Liver (tissue), 9 donors: ENCODE data around the gene UCN2. TPM values are rescaled to one million over a fixed set of nuclear protein-coding genes. Genes with fewer than 3 reads are reported as not detected.
A peak's percentile ranks its signal among the peaks of the same experiment; 100 is the strongest.

ENCODE experiments used
- DNase-seq: peaks from one replicate; pipeline ENCODE4 v3.0.0-alpha.2; 2017; ENCODE audit warnings: low spot score
- H3K27ac ChIP-seq, 2 donors: one replicate each; pipeline ENCODE4 v1.7.0; 2013; ENCODE audit warnings: inconsistent platforms in 2 of 2, low read length in 2 of 2, control low read depth in 1 of 2, low read depth in 1 of 2, mild to moderate bottlenecking in 1 of 2
- H3K27me3 ChIP-seq, 4 donors: one replicate each; pipeline versions ENCODE4 v1.6.1 to v1.7.0; 2013; ENCODE audit warnings: low read length in 3 of 4, inconsistent platforms in 1 of 4, mild to moderate bottlenecking in 1 of 4, moderate library complexity in 1 of 4; ENCODE audit not compliant: control insufficient read depth in 4 of 4, insufficient read depth in 4 of 4
- H3K36me3 ChIP-seq, 4 donors: one replicate each; pipeline versions ENCODE4 v1.6.1 to v1.7.0; 2013; ENCODE audit warnings: low read length in 3 of 4, mild to moderate bottlenecking in 3 of 4, low read depth in 1 of 4, moderate library complexity in 1 of 4; ENCODE audit not compliant: control insufficient read depth in 4 of 4, insufficient read depth in 3 of 4
- H3K4me1 ChIP-seq, 4 donors: one replicate each; pipeline versions ENCODE4 v1.6.1 to v1.7.0; 2013; ENCODE audit warnings: low read length in 3 of 4, mild to moderate bottlenecking in 3 of 4, moderate library complexity in 1 of 4; ENCODE audit not compliant: control insufficient read depth in 4 of 4, insufficient read depth in 4 of 4
- H3K4me3 ChIP-seq, 3 donors: one replicate each; pipeline versions ENCODE4 v1.6.1 to v1.7.0; 2013; ENCODE audit warnings: low read length in 3 of 3, control low read depth in 1 of 3, low read depth in 1 of 3, mild to moderate bottlenecking in 1 of 3
- H3K9ac ChIP-seq, 2 donors: one replicate each; pipeline ENCODE4 v1.7.0; 2013; ENCODE audit warnings: low read length in 2 of 2, mild to moderate bottlenecking in 2 of 2, moderate library complexity in 2 of 2, control low read depth in 1 of 2, low read depth in 1 of 2
- H3K9me3 ChIP-seq, 4 donors: one replicate each; pipeline versions ENCODE4 v1.6.1 to v1.7.0; 2013; ENCODE audit warnings: low read length in 3 of 4; ENCODE audit not compliant: control insufficient read depth in 4 of 4
- EGR1 ChIP-seq, 2 donors: IDR thresholded peaks; 2 replicates each; pipeline ENCODE4 v1.6.1; 2016 to 2018; ENCODE audit warnings: antibody characterized with exemption in 2 of 2, low read depth in 2 of 2
- FOXA1 ChIP-seq: IDR thresholded peaks from 2 replicates; pipeline ENCODE4 v1.6.1; 2016; ENCODE audit warnings: antibody characterized with exemption
- FOXA2 ChIP-seq: IDR thresholded peaks from 2 replicates; pipeline ENCODE4 v1.6.1; 2016; ENCODE audit warnings: antibody characterized with exemption
- GABPA ChIP-seq, 2 donors: IDR thresholded peaks in 1 of 2; conservative IDR thresholded peaks in 1 of 2; 2 replicates each; pipeline ENCODE4 v1.6.1; 2016; ENCODE audit warnings: antibody characterized with exemption in 2 of 2, mild to moderate bottlenecking in 1 of 2, moderate library complexity in 1 of 2
- HNF4A ChIP-seq, 2 donors: conservative IDR thresholded peaks; 2 replicates each; pipeline ENCODE4 v1.6.1; 2016; ENCODE audit warnings: antibody characterized with exemption in 2 of 2, mild to moderate bottlenecking in 2 of 2
- HNF4G ChIP-seq: IDR thresholded peaks from 2 replicates; pipeline ENCODE4 v1.6.1; 2016; ENCODE audit warnings: antibody characterized with exemption
- JUND ChIP-seq, 2 donors: IDR thresholded peaks; 2 replicates each; pipeline ENCODE4 v1.6.1; 2016; ENCODE audit warnings: antibody characterized with exemption in 2 of 2
- MAX ChIP-seq: IDR thresholded peaks from 2 replicates; pipeline ENCODE4 v1.6.1; 2016; ENCODE audit warnings: antibody characterized with exemption
- NR2F2 ChIP-seq: IDR thresholded peaks from 2 replicates; pipeline ENCODE4 v1.6.1; 2016; ENCODE audit warnings: antibody characterized with exemption
- RAD21 ChIP-seq, 2 donors: IDR thresholded peaks; 2 replicates each; pipeline ENCODE4 v1.6.1; 2016; ENCODE audit warnings: antibody characterized with exemption in 2 of 2, mild to moderate bottlenecking in 2 of 2
- RXRA ChIP-seq, 2 donors: IDR thresholded peaks; 2 replicates each; pipeline ENCODE4 v1.6.1; 2017 to 2018; ENCODE audit warnings: antibody characterized with exemption in 2 of 2, mild to moderate bottlenecking in 1 of 2
- SP1 ChIP-seq: IDR thresholded peaks from 2 replicates; pipeline ENCODE4 v1.6.1; 2018; ENCODE audit warnings: antibody characterized with exemption, mild to moderate bottlenecking
- TAF1 ChIP-seq: conservative IDR thresholded peaks from 2 replicates; pipeline ENCODE4 v1.6.1; 2016; ENCODE audit warnings: antibody characterized with exemption, mild to moderate bottlenecking
- YY1 ChIP-seq: IDR thresholded peaks from 2 replicates; pipeline ENCODE4 v1.6.1; 2016; ENCODE audit warnings: antibody characterized with exemption, mild to moderate bottlenecking
- WGBS: extraction: QIAGEN DNeasy Blood & Tissue Kit; methylation state at CpG from one replicate; pipeline ENCODE4 v1.1.7; 2013; 5-methylcytosine and 5-hydroxymethylcytosine counted together
- polyA plus RNA-seq, 2 donors: library from polyadenylated mRNA; stranded (reverse) in 1 of 2; unstranded in 1 of 2; fragments of 200-250 nt in 1 of 2; fragments of >200 nt in 1 of 2; fragmentation: Nextera tagmentation in 1 of 2; extraction: Ambion mirVana in 1 of 2; gene quantifications; one replicate each; pipeline versions ENCODE4 v1.2.1 to v1.2.3, GENCODE V29; 2013 to 2015
- total RNA-seq, 2 donors: library from RNA; depleted of rRNA; stranded (reverse); fragments of >200 nt; gene quantifications; one replicate each; pipeline ENCODE4 v1.2.3, GENCODE V29; 2014
- TF ChIP-seq, protein P1 (sequence below): IDR thresholded peaks from 2 replicates; pipeline ENCODE4 v1.6.1; 2016; ENCODE audit warnings: antibody characterized with exemption, mild to moderate bottlenecking
- TF ChIP-seq, protein P2 (sequence below): IDR thresholded peaks from 2 replicates; pipeline ENCODE4 v1.6.1; 2016; ENCODE audit warnings: antibody characterized with exemption
- TF ChIP-seq, protein P3 (sequence below): IDR thresholded peaks from 2 replicates; pipeline ENCODE4 v1.6.1; 2016; ENCODE audit warnings: antibody characterized with exemption
- TF ChIP-seq, protein P4 (sequence below): fragments of 150-350 bp; IDR thresholded peaks from 2 replicates; pipeline ENCODE4 v1.5.1; 2017; ENCODE audit warnings: improper control_type of control experiment, low read depth, low read length; ENCODE audit not compliant: missing input control
- donor health status: healthy.
- donor health status: healthy.
- donor health status: healthy.
- donor health status: healthy.
- donor health status: healthy.

The UCN2 gene
- total and polyA plus RNA-seq, 4 donors, result 0.08 TPM; not detected in 3

DNA sequence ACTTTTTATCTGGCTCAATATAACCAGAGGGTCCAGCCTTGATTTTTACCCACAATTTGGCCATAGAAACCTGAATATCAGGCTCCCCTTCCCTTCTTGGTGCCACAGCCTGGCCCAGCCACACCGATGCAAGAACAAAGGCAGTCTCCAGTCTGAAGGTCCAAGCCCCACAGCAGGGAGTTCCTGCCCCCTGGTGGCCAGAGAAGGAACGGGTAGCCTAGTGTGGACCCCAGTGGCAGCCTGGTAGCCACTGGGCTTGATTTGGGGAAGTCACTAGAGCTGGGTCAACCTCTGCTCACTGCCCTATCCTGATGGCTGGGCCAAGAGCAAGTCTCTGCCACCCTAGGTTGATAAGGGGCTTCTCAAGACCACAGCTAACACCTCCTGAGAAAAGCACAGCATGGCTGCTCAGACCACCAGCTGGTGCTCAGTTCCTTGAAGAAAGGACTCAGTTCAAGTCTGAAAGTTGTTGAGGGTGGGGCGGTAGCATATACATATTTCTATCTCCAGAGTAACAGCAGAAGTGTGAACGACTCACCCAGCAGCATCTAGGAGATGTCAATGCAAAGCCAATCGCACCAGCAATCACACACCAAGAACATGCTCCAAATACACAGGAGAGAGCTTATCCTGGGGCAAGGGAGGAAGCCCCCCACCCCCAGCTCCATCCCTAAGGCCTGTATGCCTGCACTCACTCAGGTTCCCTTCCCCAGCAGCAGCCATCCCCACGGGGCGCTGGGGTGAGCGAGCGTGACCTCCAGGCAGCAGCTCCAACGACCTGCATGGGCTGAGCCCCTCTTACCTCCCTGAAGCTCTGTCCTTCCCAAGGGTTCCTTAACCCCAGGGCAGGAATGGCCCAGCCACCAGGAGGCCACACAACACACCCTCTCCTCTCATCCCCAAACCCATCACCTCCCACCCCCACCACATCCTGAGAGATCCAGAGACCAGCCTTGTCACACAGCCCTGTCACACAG is 14.6 kb downstream of the UCN2 start:
- Histone ChIP-seq H3K9me3 (no peaks in the 10 kb centered on the region), H3K27ac (no peak overlapping the region), H3K36me3 (no peaks in the 10 kb centered on the region), H3K4me3 (no peak overlapping the region), H3K9ac (no peak overlapping the region), H3K4me1 (no peaks in the 10 kb centered on the region), H3K27me3 (no peaks in the 10 kb centered on the region)
- 71% methylated on average over 10 of the region's 10 CpGs for WGBS
- TF ChIP-seq HNF4A (conservative IDR thresholded peaks at IDR 0.05) (peak in 1 of 2 donors; percentile 47), EGR1 (IDR thresholded peaks at IDR 0.05; ENCODE audit: low read depth in 2 of 2) (no peak), GABPA (IDR thresholded peaks at IDR 0.05 in 1 of 2, conservative IDR thresholded peaks at IDR 0.05 in 1 of 2) (no peak), RXRA (IDR thresholded peaks at IDR 0.05) (no peak), FOXA2 (no peak), TAF1 (no peak), FOXA1 (no peak), RAD21 (IDR thresholded peaks at IDR 0.05) (peak; percentile 96 to 100), YY1 (no peak), MAX (no peak), SP1 (no peak), JUND (IDR thresholded peaks at IDR 0.05) (no peak), NR2F2 (no peak), HNF4G (no peak)
- TF ChIP-seq, protein P1, sequence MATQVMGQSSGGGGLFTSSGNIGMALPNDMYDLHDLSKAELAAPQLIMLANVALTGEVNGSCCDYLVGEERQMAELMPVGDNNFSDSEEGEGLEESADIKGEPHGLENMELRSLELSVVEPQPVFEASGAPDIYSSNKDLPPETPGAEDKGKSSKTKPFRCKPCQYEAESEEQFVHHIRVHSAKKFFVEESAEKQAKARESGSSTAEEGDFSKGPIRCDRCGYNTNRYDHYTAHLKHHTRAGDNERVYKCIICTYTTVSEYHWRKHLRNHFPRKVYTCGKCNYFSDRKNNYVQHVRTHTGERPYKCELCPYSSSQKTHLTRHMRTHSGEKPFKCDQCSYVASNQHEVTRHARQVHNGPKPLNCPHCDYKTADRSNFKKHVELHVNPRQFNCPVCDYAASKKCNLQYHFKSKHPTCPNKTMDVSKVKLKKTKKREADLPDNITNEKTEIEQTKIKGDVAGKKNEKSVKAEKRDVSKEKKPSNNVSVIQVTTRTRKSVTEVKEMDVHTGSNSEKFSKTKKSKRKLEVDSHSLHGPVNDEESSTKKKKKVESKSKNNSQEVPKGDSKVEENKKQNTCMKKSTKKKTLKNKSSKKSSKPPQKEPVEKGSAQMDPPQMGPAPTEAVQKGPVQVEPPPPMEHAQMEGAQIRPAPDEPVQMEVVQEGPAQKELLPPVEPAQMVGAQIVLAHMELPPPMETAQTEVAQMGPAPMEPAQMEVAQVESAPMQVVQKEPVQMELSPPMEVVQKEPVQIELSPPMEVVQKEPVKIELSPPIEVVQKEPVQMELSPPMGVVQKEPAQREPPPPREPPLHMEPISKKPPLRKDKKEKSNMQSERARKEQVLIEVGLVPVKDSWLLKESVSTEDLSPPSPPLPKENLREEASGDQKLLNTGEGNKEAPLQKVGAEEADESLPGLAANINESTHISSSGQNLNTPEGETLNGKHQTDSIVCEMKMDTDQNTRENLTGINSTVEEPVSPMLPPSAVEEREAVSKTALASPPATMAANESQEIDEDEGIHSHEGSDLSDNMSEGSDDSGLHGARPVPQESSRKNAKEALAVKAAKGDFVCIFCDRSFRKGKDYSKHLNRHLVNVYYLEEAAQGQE, result no peak
- TF ChIP-seq, protein P2, sequence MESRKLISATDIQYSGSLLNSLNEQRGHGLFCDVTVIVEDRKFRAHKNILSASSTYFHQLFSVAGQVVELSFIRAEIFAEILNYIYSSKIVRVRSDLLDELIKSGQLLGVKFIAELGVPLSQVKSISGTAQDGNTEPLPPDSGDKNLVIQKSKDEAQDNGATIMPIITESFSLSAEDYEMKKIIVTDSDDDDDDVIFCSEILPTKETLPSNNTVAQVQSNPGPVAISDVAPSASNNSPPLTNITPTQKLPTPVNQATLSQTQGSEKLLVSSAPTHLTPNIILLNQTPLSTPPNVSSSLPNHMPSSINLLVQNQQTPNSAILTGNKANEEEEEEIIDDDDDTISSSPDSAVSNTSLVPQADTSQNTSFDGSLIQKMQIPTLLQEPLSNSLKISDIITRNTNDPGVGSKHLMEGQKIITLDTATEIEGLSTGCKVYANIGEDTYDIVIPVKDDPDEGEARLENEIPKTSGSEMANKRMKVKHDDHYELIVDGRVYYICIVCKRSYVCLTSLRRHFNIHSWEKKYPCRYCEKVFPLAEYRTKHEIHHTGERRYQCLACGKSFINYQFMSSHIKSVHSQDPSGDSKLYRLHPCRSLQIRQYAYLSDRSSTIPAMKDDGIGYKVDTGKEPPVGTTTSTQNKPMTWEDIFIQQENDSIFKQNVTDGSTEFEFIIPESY, result no peak
- TF ChIP-seq, protein P3, sequence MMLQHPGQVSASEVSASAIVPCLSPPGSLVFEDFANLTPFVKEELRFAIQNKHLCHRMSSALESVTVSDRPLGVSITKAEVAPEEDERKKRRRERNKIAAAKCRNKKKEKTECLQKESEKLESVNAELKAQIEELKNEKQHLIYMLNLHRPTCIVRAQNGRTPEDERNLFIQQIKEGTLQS, result no peak
- TF ChIP-seq, protein P4, sequence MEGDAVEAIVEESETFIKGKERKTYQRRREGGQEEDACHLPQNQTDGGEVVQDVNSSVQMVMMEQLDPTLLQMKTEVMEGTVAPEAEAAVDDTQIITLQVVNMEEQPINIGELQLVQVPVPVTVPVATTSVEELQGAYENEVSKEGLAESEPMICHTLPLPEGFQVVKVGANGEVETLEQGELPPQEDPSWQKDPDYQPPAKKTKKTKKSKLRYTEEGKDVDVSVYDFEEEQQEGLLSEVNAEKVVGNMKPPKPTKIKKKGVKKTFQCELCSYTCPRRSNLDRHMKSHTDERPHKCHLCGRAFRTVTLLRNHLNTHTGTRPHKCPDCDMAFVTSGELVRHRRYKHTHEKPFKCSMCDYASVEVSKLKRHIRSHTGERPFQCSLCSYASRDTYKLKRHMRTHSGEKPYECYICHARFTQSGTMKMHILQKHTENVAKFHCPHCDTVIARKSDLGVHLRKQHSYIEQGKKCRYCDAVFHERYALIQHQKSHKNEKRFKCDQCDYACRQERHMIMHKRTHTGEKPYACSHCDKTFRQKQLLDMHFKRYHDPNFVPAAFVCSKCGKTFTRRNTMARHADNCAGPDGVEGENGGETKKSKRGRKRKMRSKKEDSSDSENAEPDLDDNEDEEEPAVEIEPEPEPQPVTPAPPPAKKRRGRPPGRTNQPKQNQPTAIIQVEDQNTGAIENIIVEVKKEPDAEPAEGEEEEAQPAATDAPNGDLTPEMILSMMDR, result peak; percentile 94
- DNase-seq, result peak; percentile 85
